Transverse colon (tissue), 4 donors: Measurements from ENCODE around the gene FAM13A. TPM values are rescaled to one million over a fixed set of nuclear protein-coding genes. Genes with fewer than 3 reads are reported as not detected.

Source experiments
- DNase-seq: peaks from one replicate; pipeline ENCODE4 v3.0.0-alpha.2; 2019
- H3K27ac ChIP-seq, 4 donors: fragments of 200-600 bp; sonication (generic); 2 replicates each; pipeline ENCODE4 v1.5.1; 2016 to 2018; ENCODE audit warnings: inconsistent platforms in 4 of 4
- H3K27me3 ChIP-seq: fragments of 200-600 bp; sonication (generic); 2 replicates; pipeline ENCODE4 v1.5.1; 2017; ENCODE audit warnings: inconsistent platforms
- H3K36me3 ChIP-seq, 4 donors: fragments of 200-600 bp; sonication (generic); 2 replicates each; pipeline ENCODE4 v1.5.1; 2017 to 2019; ENCODE audit warnings: inconsistent platforms in 4 of 4
- H3K4me1 ChIP-seq, 4 donors: fragments of 200-600 bp; sonication (generic); 2 replicates each; pipeline ENCODE4 v1.5.1; 2017 to 2020; ENCODE audit warnings: inconsistent platforms in 4 of 4
- H3K4me3 ChIP-seq, 4 donors: fragments of 200-600 bp; sonication (generic); 1 replicate in 1 of 4; 2 replicates in 3 of 4; pipeline versions ENCODE4 v1.5.1 to v1.6.1; 2017 to 2019; ENCODE audit warnings: inconsistent platforms in 4 of 4
- H3K9me3 ChIP-seq, 2 donors: fragments of 200-600 bp; sonication (generic); 2 replicates each; pipeline ENCODE4 v1.5.1; 2017 to 2019; ENCODE audit warnings: inconsistent platforms in 2 of 2
- CTCF ChIP-seq, 5 experiments: fragments of 200-600 bp in 3 of 5; fragments of 450-650 bp in 2 of 5; sonication (generic) in 3 of 5; IDR thresholded peaks; 1 replicate in 2 of 5; 2 replicates in 3 of 5; pipeline ENCODE4 v1.5.1; 2016 to 2017; ENCODE audit warnings: antibody characterized with exemption in 5 of 5, inconsistent platforms in 3 of 5, mild to moderate bottlenecking in 2 of 5, moderate library complexity in 1 of 5
- EP300 ChIP-seq: sonication (generic); formaldehyde crosslinking; IDR thresholded peaks from one replicate; pipeline ENCODE4 v1.6.1; 2017; ENCODE audit warnings: antibody characterized with exemption, low read depth
- POLR2A ChIP-seq: fragments of 450-650 bp; IDR thresholded peaks from one replicate; pipeline ENCODE4 v1.6.1; 2016; ENCODE audit warnings: antibody characterized with exemption, mild to moderate bottlenecking, moderate library complexity
- POLR2AphosphoS5 ChIP-seq, 3 donors: sonication (generic); formaldehyde crosslinking; IDR thresholded peaks; one replicate each; pipeline ENCODE4 v1.6.1; 2016; ENCODE audit warnings: antibody characterized with exemption in 3 of 3
- WGBS, 2 donors: methylation state at CpG; one replicate each; pipeline ENCODE4 v1.1.5; 2018; ENCODE audit warnings: low coverage in 1 of 2; 5-methylcytosine and 5-hydroxymethylcytosine counted together
- in situ Hi-C, 4 donors: fragments of 200-750 bp; cut with MboI; loops; one replicate each; pipeline versions ENCODE4 v1.15.0 to v1.15.1; 2017; ENCODE audit warnings: low sequenced_read_pairs in 3 of 4, low pct_ligation_motif_present in 1 of 4, low pct_unique_long_range_greater_than_20kb in 1 of 4
- intact Hi-C: fragments of 100-400 bp; cut with DNase I; formaldehyde crosslinking; loops from one replicate; pipeline ENCODE4 v1.15.1; 2023; ENCODE audit warnings: low total_unique reads
- total RNA-seq, 4 donors: library from RNA; depleted of rRNA; stranded (reverse); fragments of >200 nt; gene quantifications; one replicate each; pipeline ENCODE4 v1.1.0, GENCODE V29; 2016

FAM13A gene
- total RNA-seq, 4 donors from 2014 or later = 57.6 to 88.6 (median 67.6) TPM

DNA sequence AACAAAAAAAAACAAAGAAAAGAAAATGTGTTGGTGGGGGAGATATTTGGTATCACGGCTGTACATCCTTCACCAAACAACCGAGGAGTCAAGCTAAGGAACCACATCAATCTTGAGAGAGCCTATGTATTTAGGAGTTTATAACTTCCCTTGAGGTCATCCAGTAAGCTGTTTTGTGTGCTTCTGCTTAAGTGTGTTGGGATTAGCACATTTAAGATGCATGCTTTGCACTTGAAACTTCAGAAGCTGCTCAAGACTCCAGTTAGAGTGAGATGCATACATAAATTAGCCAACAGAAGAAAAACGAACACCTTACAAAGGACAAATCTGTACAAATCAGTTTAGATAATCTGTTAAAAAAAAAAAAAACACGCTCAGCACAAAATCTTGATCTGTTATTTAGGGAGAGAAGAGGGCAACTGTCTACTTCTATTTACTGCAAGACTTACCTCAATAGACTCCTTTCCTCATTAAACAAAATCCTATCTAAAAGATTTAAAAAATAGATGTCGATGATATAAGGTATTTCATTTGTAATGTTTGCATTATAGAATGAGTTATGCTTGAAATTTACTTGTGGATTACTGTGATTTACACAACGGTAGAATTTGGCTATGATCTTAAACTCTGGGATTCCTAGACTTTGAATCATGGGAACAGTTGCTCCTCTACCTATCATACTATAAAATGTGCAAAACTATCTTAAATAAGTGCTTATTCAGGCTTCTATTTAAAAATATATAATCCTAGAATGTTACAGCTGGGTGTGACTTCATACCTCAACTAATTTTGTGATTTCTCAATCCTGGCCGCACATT is 305.5 kb downstream of the FAM13A start:
- no peaks in the 10 kb centered on the region for H3K9me3 ChIP-seq
- intact Hi-C loops (no loop called here), in situ Hi-C loops (no loop called here)
- peaks cover 0 to 66% (median 24%) of the 10 kb centered on the region in 4 donors for H3K36me3 ChIP-seq
- 86 to 90% methylated on average over 7 of the region's 7 CpGs for WGBS, 2 donors
- no peak overlapping the region for H3K27ac ChIP-seq
- no peak overlapping the region for H3K4me3 ChIP-seq
- TF ChIP-seq POLR2AphosphoS5 (IDR thresholded peaks at IDR 0.05) = no peak
- TF ChIP-seq EP300 = no peak
- TF ChIP-seq CTCF (IDR thresholded peaks at IDR 0.05) = no peak
- no peak for TF ChIP-seq POLR2A
- DNase-seq = no peak
- no peaks in the 10 kb centered on the region for H3K27me3 ChIP-seq
- H3K4me1 ChIP-seq = no peaks in the 10 kb centered on the region

- no peak overlapping the region for H3K4me3 ChIP-seq
- no peak for DNase-seq
- H3K4me1 ChIP-seq = no peaks in the 10 kb centered on the region
- H3K36me3 ChIP-seq = peaks cover 0 to 65% (median 24%) of the 10 kb centered on the region in 4 donors
- WGBS, 2 donors = 87 to 100% methylated on average over 1 to 10 of the region's 10 CpGs
- in situ Hi-C loops (no loop called here), intact Hi-C loops (no loop called here)
- TF ChIP-seq CTCF (IDR thresholded peaks at IDR 0.05) (no peak), POLR2AphosphoS5 (IDR thresholded peaks at IDR 0.05) (no peak), EP300 (no peak)
- no peaks in the 10 kb centered on the region for H3K9me3 ChIP-seq
- H3K27me3 ChIP-seq = no peaks in the 10 kb centered on the region
- no peak overlapping the region for H3K27ac ChIP-seq
Observed at GRCh38 chr4:88750369-88750768, 306.6 kb downstream of the FAM13A start.

GRCh38 chr4:88747351-88747750 is 309.6 kb downstream of the FAM13A start:
- DNase-seq = no peak
- peaks cover 0 to 59% (median 23%) of the 10 kb centered on the region in 4 donors for H3K36me3 ChIP-seq
- TF ChIP-seq POLR2A (no peak), POLR2AphosphoS5 (IDR thresholded peaks at IDR 0.05) (no peak), EP300 (no peak), CTCF (IDR thresholded peaks at IDR 0.05) (no peak)
- no peak overlapping the region for H3K4me3 ChIP-seq
- H3K27me3 ChIP-seq = no peaks in the 10 kb centered on the region
- intact Hi-C loops = no loop called here
- H3K4me1 ChIP-seq = no peaks in the 10 kb centered on the region
- no peaks in the 10 kb centered on the region for H3K9me3 ChIP-seq
- 96 to 100% methylated on average over 4 to 7 of the region's 7 CpGs for WGBS, 2 donors
- no peak overlapping the region for H3K27ac ChIP-seq
- in situ Hi-C loops = no loop called here

DNA sequence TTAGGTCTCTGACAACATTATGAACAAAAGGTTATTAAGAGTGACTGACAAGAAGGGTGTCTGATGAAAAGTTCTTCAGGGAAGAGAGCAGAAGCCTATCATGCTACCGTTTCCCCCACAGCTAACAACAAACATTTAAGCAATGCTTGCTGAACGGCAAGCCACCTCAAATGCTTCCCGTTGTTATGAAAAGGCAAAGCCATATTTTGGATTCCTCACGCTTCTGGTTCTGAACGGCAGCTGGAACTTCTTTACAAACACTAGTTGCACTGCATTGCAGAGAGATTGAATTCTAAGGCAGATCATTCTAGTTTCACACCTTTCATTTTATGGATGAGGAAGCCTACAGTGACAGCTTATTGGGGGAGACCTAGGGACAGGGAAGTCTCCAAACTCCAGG is 310.8 kb downstream of the FAM13A start:
- no peaks in the 10 kb centered on the region for H3K9me3 ChIP-seq
- intact Hi-C loops (no loop called here), in situ Hi-C loops (no loop called here)
- DNase-seq = no peak
- H3K36me3 ChIP-seq = peaks cover 0 to 48% (median 22%) of the 10 kb centered on the region in 4 donors
- no peak for TF ChIP-seq POLR2A
- TF ChIP-seq CTCF (IDR thresholded peaks at IDR 0.05) = no peak
- no peak for TF ChIP-seq POLR2AphosphoS5 (IDR thresholded peaks at IDR 0.05)
- no peak for TF ChIP-seq EP300
- no peaks in the 10 kb centered on the region for H3K4me1 ChIP-seq
- 74 to 89% methylated on average over 3 to 5 of the region's 5 CpGs for WGBS, 2 donors
- H3K4me3 ChIP-seq = no peak overlapping the region
- H3K27ac ChIP-seq = no peak overlapping the region
- no peaks in the 10 kb centered on the region for H3K27me3 ChIP-seq
